ENCODE data around the gene KCND2.
"Not testable (repeated sequence)": the region's sequence is repeated elsewhere in the genome, so short reads cannot be mapped to it uniquely, and the experiment has no call there.

KCND2 gene

DNA sequence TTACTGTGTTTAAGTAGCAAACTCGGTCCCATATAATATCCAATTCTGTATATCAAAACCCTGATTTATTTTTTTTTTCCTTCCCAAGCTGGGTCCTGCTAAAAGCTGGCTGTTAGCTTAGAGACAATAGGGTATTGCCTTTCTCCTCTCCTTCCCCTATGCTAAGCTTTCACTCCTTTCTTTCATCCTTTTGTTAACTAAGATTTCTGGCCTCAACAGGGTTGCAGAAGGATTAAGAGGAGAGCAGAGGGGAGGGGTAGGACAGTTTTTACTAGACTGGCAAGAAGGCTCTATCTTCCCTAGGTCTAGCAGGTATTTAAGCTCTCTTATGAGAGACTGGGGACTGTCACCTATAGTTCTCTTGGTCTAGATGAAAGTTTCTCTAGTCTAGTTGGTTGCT is 229.2 kb downstream of the KCND2 start:
- DNase-seq (ENCODE audit: low read depth, low spot score): no peak

DNA sequence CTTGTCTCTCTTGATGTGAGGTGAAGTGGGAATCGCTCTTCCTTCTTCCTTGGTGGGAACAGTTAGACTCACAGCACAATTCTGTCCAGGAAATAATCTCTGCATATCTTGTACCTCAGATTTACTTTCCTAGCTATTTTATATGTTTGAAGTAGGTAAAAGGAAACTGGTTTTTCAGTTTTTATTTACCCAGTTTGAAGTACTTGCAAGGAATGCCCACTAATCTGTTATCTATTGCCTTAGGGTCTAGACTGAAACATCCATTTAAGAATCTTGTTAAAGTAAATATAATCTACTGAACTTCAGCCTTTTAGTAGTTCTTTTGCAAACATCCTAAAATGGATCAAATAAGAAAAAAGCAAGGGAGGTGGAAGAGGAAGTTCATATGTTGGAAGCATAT is 229.8 kb downstream of the KCND2 start:
- DNase-seq (ENCODE audit: low read depth, low spot score): no peak

DNA sequence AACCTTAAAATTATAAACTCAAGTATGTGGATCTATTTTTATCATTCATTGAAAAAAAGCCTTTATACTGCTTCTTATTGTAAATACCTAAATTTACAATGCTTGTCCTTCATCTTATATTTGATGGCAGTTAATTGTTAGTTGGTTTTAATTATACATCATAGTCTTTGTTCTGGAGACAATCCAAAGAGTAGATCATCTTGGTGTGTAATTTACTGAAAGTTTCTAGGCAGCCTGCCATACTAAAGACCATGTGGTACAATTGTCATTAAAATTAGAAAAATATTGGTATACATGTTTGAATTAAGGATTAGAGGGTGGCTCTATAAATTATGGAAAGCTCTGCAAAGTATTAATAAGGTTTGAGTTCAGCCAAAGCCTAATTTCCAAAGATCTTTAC is 231.4 kb downstream of the KCND2 start:
- no peak for DNase-seq (ENCODE audit: low read depth, low spot score)

- no peak for DNase-seq (ENCODE audit: low read depth, low spot score)
These were observed 232.8 kb downstream of the KCND2 start for GRCh38 chr7:120505770-120506169.

DNA sequence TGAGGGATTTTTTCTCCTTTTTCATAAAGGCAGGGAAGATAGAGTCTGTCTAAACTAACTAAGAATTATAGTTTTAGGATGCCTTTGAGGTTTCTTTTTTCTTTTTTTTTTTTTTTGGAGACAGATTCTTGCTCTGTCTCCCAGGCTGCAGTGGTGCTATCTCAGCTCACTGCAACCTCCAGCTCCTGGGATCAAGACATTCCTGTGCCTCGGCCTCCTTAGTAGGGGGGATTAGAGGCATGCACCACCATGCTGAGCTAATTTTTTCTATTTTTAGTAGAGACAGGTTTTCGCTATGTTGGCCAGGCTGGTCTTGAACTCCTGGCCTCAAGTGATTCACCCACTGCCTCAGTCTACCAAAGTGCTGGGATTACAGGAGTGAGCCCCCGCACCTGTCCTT is 239.7 kb downstream of the KCND2 start:
- no peak for DNase-seq (ENCODE audit: low read depth, low spot score)

DNA sequence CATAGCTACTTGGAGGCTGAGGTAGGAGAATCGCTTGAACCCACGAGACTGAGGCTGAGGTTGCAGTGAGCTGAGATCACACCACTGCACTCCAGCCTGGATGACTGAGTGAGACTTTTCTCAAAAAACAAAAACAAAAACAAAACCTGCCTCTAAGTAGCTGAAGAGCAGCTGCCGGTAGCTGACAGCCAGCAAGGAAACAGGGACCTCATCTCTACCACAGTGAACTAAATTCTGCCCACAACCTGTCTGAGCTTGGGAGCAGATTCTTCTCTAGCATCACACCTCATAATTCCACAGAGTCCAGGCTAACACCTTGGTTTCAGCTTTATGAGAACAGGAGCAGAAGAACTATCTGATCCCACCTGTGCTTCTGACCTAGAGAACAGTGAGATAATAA is 246.2 kb downstream of the KCND2 start:
- no peak for DNase-seq (ENCODE audit: low read depth, low spot score)

- DNase-seq (ENCODE audit: low read depth, low spot score): no peak
These were observed 249.1 kb downstream of the KCND2 start for GRCh38 chr7:120521761-120522737.

DNA sequence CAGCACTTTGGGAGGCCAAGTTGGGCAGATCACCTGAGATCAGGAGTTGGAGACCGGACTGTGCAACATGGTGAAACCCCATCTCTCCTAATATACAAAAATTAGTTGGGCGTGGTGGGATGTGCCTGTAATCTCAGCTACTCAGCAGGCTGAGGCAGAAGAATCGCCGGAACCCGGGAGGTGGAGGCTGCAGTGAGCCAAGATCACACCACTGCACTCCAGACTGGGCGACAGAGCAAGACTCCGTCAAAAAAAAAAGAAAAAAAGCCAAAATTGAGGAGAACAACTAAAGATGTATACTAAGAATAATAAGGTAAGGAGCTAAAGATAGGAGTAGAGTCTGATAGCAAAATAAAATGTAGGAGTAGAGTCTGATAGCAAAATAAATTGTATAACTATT is 251.0 kb downstream of the KCND2 start:
- no peak for DNase-seq (ENCODE audit: low read depth, low spot score)

- DNase-seq (ENCODE audit: low read depth, low spot score): no peak
These were observed 254.0 kb downstream of the KCND2 start for GRCh38 chr7:120526902-120527509.

DNA sequence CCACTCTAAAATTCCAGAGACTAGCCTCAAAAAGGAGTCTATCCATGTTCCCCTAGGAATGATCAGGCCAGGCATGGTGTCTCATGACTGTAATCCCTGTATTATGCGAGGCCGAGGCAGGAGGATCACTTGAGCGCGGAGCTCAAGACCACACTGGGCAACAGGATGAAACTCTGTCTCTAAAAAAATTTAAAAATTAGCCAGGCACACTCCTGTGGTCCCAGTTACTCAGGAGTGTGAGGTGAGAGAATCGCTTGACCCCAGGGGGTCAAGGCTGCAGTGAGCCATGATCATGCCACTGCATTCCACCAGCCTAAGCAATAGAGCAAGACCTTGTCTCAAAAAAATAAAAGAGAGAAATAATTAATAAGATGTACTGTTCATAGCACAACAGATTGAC is 256.8 kb downstream of the KCND2 start:
- no peak for DNase-seq (ENCODE audit: low read depth, low spot score)

GRCh38 chr7:120538335-120538734 is 265.4 kb downstream of the KCND2 start:
- DNase-seq (ENCODE audit: low read depth, low spot score): no peak

- no peak for DNase-seq (ENCODE audit: low read depth, low spot score)
These were observed 266.3 kb downstream of the KCND2 start for GRCh38 chr7:120539321-120539720.

GRCh38 chr7:120547605-120548004 is 274.6 kb downstream of the KCND2 start:
- no peak for DNase-seq (ENCODE audit: low read depth, low spot score)

DNA sequence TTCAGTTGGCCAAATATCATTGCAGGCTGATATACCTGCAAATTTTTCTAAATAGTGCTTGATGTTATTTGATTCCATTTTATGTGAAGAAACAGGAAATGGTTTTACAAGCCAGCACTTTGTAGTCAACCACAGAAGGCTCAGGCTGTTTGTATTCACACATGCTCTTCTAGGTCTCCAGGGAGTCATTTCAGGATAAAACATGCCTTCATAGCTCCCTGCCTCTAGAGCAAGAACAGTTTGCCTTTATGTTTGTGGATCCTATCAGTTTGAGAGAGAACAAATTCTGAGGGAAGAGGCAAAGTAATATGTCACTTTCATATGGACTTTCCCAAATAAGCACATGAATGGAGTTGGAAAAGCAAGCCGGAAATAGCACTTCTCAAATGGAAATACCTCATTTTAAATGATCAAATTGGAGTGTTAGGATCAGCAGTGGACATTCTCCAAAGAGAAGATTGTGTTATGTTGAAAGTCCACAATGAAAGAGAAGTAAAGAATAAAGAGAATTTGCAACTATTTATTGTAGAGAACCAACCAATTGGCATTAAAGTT is 277.6 kb downstream of the KCND2 start:
- no peak for DNase-seq (ENCODE audit: low read depth, low spot score)

GRCh38 chr7:120553491-120553890 is 280.5 kb downstream of the KCND2 start:
- DNase-seq (ENCODE audit: low read depth, low spot score): no peak

- DNase-seq (ENCODE audit: low read depth, low spot score): no peak
These were observed 282.1 kb downstream of the KCND2 start for GRCh38 chr7:120554960-120555571.

DNA sequence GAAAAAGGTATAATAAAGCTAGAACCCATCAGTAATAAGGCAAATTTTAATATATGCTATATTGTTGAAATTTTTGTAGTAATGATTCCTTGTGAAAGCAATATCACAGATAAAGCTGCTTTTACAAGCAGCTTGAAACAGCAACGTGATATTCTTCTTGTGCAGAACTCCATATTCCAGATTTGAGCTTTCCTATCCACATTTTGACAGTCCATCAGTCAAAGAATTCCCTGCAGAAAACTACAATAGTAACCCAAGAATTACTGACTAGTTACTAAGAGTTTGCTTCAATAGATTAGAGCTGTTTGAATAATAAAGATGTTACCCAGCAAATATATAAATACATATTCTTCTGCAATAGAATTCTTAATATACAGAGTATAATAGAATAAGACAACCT is 291.2 kb downstream of the KCND2 start:
- DNase-seq (ENCODE audit: low read depth, low spot score): no peak

GRCh38 chr7:120567204-120567603 is 294.2 kb downstream of the KCND2 start:
- DNase-seq (ENCODE audit: low read depth, low spot score): no peak

- not testable (repeated sequence) for DNase-seq (ENCODE audit: low read depth, low spot score)
These were observed 305.7 kb downstream of the KCND2 start for GRCh38 chr7:120578657-120579056.

DNA sequence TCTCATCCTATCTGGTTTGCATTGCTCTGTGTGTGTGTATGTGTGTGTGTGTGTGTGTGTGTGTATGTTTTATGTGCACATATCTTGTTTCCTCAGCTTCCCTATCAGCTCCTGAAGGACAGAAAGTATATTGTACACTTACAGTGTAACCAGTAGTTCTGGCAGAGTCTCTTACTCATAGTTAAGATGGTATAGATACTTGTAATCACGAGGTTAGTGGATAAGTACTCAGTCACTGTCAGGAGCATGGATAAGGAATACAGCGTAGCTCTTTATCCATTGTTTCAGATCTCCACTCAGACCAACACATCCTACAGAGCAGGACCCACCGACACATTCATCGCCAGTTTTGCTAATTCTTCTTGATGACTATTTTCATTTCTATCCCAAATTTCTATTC is 309.9 kb downstream of the KCND2 start:
- no peak for DNase-seq (ENCODE audit: low read depth, low spot score)

DNA sequence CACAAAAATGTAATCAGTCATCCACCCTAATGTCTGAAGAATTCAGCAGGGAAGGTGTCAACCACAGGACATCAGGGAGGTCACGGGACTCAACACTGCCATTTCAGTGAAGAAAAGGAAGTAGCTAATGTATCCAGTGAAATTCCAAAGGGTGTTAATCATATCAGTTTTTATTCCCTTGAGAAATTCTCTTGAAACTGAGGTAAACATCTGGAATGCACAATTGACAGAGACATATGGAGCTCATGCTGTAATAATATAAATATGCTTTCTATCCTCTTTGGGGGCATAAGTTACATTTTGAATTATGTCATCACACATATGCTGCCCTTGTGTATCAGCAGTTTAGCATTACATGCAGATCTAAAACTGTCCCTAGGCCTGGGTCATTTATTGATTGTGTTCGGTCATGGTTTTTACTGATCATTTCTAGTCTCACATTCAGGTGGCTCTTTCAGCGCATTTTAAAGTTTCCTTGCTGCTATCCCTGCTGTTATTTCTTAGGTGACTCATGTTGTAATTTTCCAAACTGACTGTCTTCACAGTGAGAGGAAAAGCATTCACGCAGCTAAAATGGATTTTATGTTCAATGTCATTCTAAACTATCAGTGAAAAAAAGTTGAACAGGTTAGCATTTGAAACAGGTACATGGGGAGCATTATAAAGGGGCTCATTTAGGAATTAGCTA is 311.1 kb downstream of the KCND2 start:
- DNase-seq (ENCODE audit: low read depth, low spot score): no peak

GRCh38 chr7:120586571-120586970 is 313.6 kb downstream of the KCND2 start:
- no peak for DNase-seq (ENCODE audit: low read depth, low spot score)
